Left colon (tissue), 2 donors: ENCODE results near the gene JMJD8. TPM values are rescaled to one million over a fixed set of nuclear protein-coding genes. Genes with fewer than 3 reads are reported as not detected.
"Not testable (repeated sequence)": the region's sequence is repeated elsewhere in the genome, so short reads cannot be mapped to it uniquely, and the experiment has no call there.

Source experiments
- ATAC-seq: fragments of 200-7000 bp; cut with Tn5 transposase; one replicate; pipeline ENCODE4 v1.9.1; 2020; ENCODE audit warnings: mild to moderate bottlenecking, moderate library complexity
- DNase-seq, 2 donors: peaks; one replicate each; pipeline ENCODE4 v3.0.0-alpha.2; 2020
- intact Hi-C, 2 donors: fragments of 100-400 bp; cut with DNase I in 1 of 2; cut with micrococcal nuclease in 1 of 2; formaldehyde crosslinking; loops; one replicate each; pipeline versions ENCODE4 v1.11.2 to v1.14.0; 2022; cut with DNase I, micrococcal nuclease
- total RNA-seq, 2 donors: library from RNA; stranded (reverse); fragmentation: NEBNext Ultra II Directional; extraction: Animal tissue kit (Norgen Biotek cat#: 25700); gene quantifications; one replicate each; pipeline ENCODE4 v1.2.1, GENCODE V29; 2021
- donor health status: DM: no; HTN: no; CAD: no.
- donor health status: DM: yes; HTN: yes; CAD: no.

Gene JMJD8
- total RNA-seq, 2 donors from 2014 or later: 41.6 to 49.2 TPM

DNA sequence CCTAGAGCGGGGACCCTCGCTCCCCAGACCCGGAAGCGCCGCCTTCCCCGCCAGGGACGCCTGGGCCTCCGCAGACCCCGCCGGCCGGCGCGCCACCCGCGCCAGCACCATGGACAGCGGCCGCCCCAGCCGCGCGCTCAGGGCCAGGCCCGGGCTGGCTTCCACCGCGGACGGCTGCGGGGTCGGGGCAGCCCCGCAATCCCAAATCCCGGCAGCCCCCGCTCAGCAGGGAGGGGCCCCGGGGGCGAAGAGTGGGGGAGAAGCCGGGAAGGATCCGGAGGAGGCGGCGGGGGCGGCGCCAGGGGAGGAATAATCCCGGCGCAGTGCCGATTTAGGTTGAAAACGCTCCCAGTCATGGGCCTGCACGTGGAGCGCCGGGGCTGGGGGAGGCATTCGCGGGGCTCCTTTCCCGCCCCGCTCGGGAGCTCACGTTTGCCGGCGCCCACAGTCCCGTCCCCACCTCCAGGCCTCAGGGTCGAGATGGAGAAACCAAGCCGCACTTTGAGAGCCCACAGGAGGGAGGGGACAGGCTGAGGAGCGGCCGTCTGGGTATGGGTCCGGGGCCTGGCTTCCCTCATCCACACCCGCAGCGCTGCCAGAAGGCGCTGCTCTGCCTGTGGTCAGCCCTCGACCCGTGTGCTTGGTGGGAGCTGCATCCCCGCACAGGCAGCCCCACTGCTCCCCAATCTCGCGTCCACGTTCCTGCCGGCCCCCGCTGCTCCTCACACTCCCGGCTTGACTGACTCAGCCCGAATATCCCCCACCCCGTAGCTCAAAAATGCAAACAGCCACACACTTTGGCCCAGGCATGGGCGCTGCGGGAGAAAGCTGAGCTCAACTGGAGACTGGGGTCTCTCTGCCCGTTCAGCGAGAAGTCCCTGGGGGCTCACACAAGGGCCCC lies 16.8 kb upstream of the JMJD8 start:
- no peak for DNase-seq
- intact Hi-C loops: loop anchor here in 1 of 2 donors (10.0 kb wide), 1 partner anchor 54 kb away; no protein-coding TSS in a partner anchor
- ATAC-seq: peak; percentile 16

DNA sequence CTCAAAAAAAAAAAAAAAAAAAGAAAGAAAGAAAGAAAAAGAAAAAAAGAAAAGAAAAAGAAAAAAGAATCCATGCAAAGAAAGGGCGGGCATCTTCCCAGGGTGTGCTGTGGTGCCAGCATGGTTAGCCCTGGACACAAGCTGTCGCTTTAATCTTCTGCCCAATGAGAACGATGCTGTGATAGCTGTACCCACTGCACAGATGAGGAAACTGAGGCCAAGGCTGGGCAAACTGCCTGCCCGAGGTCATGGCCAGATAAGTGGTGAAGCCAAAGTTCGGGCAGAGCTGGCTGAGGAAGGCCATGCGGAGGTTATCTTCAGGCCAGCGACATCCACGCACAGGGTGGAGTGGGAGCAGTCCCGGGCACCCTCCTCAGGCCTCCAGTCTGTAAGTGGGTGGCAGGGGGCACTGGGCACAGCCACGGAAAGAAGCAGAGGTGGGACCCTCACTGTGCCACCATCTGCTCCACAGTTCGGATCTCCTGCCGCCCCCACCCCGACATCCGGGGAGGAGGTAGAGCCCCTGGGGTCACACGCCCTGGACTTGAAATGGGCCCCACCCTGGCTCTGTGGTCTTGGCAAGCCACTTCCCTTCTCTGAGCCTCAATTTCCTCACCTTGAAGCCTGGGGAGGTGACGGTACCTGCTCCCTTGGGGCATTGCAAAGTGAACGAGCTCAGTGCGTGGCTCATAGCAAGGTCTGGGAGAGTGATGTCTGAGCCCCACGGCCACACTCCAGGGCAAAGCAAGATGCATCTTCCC lies 15.0 kb upstream of the JMJD8 start:
- DNase-seq (no peak), ATAC-seq (no peak)
- intact Hi-C loops: no loop called here

DNA sequence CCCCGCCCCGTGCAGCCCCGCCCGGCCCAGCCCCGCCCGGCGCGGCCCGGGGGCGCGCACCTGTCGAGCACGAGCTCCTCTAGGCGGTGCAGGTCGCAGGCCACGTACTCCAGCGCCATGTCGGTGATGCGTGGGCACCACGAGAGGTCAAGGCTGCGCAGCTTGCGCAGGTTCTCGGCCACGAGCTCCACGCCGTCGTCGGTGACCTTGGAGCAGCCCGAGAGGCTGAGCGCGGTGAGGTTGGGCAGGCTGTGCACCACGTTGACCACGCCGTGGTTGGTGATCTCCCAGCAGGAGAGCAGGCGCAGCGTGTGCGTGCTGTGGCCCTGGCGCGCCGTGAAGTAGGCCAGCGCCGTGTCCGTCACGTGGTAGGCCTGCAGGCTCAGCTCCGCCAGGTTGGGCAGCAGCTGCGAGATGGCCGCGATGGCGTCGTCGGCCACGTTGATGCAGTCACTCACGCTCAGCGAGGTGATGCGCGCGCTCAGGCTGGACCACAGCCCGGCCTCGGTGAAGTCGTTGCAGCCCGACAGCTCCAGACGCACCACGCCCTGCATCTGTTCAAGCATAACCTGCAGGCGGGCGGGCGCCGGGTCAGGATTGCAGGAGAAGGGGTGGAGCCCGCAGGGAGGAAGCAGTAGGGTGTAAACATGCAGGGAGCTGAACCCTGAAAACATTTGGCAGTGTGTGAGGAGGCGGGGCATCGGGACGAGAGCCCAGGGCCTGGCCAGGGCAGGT lies 11.4 kb upstream of the JMJD8 start:
- peak; percentile 86 for ATAC-seq
- intact Hi-C loops: no loop called here
- DNase-seq: peak; percentile 89 to 92

DNA sequence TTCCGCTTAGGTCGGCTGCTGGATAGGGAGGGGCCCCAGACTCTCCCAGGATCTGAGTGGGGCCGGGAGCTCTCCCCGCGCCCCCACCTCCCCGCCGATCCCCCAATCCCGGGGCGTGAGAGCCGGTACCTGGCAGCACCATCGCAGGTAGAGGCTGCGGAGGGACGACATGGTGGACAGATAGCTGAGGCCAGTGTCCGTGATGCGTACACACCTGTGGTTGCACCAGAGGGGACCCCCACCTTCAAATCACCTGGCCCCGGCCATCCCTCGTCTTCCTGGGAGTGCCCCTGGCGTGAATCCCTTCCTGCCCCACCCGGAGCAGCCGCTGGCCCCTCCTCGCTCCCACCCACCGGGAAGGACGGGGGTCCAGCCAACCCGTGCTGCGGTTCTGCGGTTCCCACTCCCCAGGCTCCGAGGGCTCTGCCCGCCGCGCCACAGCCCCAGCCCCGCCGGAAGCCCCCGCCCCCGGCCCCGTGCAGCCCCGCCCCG lies 10.8 kb upstream of the JMJD8 start:
- DNase-seq: no peak
- intact Hi-C loops: no loop called here
- ATAC-seq: no peak

DNA sequence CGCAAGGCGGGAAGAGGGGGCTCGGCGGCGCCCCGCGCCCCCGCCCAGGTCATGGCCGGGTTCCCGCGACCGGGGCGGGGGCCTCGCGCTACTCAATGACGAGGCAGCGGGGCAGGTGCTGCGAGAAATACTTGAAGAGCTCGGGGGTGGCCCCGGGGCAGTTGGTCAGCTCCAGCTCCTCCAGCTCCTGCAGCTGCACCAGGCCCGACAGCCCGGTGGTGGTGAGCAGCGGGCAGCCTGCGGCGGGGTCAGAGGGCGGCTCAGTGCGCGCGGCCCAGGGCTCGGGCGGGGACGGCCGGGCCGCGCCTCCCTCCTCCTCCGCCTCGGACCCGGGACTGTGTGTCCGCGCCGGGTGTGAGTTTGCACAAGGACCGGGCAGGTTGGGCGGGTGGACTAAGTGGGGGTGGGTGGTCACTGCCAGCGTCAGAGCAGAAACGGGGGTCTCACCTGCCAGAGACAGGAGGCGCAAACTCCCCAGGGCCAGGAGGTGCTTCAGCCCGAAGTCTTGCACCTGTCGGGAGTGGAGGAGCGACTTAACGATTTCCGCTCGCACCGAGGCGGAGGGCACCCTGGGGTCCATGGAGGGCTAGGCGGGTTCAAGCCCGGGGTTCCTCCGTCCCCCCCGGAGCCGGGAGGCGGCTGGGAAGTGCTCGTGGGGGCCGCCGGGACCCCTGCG lies 10.2 kb upstream of the JMJD8 start:
- intact Hi-C loops: no loop called here
- ATAC-seq (no peak), DNase-seq (no peak)

DNA sequence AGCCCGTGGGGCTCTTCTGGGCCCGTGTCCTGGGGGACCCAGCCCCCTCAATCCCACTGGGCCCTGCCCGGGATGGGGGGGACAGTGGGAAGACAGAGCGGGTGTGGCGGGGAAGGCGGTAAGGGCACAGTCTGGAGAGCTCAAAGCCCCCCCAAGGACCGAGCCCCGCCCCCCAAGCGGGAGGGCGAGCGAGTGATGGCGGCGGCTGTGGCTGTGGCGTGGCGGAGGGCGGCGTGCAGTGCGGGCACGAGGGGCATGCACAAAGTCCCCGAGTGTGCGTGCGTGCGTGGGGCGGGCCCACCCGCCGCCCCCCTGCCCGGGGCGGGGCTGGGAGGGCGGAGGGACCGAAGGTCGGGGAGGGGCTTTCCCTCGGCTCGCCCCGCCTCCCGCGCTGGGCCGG lies 9.6 kb upstream of the JMJD8 start:
- intact Hi-C loops: no loop called here
- DNase-seq (no peak), ATAC-seq (no peak)

DNA sequence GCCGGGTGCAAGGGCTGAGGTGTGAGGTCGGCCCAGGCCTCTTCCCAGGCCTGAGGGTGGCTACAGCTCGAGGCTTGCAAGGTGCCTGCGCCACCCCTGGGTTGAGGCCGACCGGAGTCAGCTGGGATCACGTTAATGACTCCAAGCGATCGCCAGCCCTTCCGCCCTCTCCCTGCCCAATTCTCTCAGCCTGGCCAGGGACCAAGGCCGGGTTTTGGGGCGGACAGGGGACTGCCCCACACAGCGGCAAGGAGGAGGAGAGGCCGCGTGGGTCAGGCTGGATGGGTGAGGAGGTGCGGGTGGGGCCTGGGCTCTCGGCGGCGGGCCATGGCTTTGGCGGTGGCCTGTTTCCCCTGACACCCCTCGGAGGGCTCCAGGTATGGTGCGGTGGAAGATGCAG lies 9.2 kb upstream of the JMJD8 start:
- DNase-seq: no peak
- ATAC-seq: no peak
- intact Hi-C loops: no loop called here

DNA sequence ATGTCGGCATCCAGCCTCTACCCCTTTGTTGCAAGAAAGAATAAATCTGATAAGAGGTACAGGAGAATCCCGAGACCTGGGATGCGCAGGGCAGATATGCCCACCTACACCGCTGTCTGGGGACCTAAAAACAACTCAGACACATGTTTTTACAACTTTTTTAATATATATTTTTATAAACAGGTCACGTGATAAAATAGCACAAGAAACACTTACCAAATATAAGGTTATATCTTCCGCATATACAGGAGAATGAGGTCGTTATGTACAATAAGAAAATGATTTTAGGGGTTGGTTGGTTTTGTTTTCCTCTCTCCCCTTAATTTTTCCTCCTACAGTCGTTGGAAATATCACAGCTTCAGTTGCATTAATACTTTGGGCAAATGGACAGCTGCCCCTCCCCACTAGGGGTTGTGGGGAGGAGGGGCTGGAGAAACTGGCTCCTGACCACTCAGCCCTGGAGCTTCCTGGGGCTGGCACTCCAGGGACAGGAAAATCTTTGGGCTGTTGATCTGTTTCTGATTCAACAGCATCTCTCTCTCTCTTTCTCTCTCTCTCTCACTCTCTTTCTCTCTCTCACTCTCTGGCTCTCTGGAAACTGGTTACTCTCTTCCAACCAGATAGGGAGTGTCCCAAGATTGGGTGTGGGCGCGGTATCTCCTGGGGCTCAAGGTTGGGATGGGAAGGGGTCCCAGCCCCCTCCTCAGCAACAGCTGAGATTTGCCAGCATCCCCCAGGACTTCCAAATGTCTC lies 8.4 kb upstream of the JMJD8 start:
- ATAC-seq (no peak), DNase-seq (no peak)
- intact Hi-C loops: no loop called here

DNA sequence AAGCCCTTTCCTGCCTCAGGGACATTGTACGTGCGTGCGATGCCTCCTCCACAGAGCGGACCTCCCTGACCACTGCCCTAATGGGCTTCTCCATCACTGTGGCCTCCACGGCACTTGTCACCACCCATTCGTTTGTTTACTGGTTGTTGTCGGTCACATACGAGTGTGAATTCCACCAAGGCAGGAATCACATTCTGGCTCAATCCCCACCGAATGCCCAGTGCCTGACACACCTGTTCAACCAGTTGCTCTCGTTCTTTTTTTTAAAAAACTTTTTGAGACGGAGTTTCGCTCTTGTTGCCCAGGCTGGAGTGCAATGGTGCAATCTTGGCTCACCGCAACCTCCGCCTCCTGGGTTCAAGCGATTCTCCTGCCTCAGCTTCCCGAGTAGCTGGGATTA lies 7.1 kb upstream of the JMJD8 start:
- intact Hi-C loops, DNase-seq, ATAC-seq: not testable (repeated sequence)

DNA sequence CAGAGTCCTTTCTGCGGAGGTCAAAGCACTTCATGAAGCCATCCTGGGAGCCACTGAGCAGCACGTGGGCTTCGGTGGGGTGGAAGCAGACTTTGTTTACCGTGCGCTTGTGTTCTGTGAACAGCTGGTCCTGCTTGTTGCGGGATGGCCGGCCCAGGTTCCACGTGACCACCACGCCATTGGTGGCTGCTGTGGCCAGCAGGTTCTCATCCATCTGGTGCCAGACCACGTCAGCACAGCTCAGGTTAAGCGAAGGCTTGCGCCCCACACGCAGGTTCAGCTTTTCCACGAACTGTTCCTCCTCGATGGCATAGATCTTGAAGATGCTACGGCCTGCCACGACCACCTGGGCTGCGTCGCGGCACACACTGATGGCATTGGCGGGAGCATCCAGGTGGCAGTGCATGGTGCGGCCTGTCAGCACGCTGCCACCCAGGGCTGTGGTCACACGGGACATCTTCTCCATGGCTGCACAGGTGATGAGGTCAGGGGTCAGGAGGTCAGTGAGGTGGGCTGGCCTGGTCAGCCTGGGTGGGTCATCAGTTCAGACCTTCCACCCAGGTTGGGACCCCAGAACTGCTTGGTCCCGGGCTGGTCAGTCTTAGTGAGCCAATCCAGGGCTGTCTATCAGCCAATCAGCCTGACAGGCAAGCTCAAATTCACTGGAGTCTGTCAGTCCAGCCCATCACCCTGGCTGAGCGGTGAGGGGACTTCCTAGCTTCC lies 5.2 kb upstream of the JMJD8 start:
- intact Hi-C loops: no loop called here

DNA sequence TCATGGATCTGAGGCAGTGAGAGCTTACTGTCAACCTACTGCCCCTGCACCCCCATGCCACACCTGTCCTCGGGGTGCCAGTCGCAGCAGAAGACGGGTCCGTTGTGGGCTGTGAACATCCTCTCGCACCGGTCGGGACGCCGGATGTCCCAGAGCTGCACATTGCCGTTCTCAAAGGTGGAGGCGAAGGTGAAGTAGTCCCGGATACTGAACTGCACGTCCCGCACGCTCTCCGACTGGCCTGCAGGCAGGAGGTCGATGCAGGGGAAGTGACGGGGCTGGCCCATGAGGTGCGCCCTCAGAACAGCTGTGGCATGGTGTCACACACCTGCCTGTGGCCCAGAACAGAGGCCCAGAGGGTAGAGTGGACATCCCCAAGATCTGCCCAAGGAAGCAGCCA lies 3.4 kb upstream of the JMJD8 start:
- DNase-seq: no peak
- intact Hi-C loops: no loop called here
- no peak for ATAC-seq

More for the DNA sequence above, 5.2 kb upstream of the JMJD8 start:
- no peak for DNase-seq
- peak; percentile 1 for ATAC-seq

DNA sequence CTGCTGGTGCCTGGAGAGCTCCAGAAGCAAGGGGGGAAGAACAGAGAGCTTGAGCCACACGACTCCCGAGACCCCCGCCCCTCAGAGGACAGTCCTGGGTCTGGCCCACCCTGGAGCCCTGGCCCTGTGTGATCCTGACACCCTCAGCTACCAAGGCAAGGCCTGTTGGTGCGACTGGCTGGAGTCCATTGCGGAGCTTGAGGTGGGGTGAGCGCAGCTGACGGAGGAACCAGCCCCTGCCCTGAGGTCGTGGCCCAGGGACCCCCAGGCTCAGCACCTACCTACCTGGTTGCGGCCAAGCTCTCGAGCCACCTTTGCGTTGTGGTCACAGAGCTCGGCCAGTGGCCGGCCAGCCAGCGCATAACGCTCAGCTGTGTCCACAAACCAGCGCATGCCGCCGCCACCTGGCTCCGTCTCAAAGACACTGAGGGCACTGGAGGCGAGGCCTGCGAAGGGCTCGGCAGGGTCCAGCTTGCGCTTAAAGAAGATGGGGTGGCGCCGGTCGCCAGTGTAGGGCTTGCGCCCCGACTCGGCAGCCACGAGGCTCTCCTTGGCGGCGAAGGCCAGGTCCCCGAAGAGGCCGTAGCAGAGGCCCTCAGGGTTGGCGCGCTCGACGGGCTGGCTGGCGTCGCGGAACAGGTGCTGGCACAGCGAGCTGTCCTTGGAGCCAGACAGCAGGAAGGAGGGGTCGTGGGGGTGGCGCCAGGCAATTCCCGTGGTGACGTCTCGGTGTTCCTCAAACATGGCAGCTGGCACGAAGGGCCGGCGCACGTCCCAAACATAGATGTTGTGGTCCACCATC lies 2.5 kb upstream of the JMJD8 start:
- intact Hi-C loops: no loop called here
- no peak for DNase-seq
- no peak for ATAC-seq

DNA sequence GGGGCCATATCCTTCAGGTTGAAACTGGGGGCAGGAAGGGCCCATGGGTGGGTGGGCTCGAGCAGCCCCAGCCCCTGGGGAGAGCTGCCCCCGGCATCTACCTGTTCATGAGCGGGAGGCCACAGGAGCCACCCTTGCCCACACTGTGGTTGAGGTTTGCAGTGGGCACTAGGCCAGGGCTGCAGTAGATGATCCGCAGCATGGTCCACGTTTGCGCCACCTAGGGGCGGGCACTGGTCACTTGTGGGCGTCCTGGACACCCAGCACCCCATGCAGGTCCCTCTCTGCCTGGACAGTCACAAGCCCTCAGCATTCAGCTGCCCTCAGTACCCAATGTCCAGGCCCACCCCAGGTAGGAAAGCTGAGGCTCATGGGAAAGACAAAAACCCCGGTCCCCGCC lies 1.8 kb upstream of the JMJD8 start:
- DNase-seq: peak in 1 of 2 donors; percentile 72
- intact Hi-C loops: no loop called here
- ATAC-seq: peak; percentile 13

DNA sequence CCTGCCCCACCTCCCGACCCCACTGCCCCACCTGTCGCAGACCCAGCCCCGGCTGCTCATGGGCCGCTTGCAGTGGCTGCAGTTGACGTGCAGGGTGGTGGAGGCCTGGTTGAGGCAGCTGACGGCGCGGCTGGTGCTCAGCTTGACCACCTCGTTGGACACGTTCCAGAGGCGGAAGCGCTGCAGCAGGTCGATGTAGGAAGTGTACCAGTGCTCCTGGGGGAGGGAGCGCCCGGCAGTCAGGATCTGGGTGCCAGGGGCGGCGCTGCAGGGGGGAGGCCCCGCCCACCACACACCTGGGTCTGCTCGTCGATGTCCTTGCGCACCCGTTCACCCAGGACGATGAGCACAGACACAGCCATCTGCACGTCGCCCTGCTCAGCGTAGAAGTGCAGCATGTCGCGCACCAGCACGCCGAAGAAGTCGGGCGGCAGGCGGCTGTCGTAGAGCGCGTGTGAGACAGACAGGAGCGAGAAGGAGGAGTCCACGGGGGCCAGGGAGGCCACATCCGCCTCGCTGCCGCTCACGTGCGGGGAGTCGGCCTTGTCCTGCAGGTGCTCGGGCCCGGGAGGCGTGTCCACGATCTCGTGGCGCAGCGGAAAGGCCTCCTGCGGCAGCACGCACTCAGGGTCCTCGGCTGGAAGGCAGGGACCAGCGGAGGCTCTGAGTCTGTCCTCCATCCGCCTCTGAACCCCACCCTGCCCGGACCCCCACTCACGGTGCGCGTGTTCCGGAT lies 995 bp upstream of the JMJD8 start:
- ATAC-seq (no peak), DNase-seq (peak in 1 of 2 donors; percentile 46)
- intact Hi-C loops: no loop called here

DNA sequence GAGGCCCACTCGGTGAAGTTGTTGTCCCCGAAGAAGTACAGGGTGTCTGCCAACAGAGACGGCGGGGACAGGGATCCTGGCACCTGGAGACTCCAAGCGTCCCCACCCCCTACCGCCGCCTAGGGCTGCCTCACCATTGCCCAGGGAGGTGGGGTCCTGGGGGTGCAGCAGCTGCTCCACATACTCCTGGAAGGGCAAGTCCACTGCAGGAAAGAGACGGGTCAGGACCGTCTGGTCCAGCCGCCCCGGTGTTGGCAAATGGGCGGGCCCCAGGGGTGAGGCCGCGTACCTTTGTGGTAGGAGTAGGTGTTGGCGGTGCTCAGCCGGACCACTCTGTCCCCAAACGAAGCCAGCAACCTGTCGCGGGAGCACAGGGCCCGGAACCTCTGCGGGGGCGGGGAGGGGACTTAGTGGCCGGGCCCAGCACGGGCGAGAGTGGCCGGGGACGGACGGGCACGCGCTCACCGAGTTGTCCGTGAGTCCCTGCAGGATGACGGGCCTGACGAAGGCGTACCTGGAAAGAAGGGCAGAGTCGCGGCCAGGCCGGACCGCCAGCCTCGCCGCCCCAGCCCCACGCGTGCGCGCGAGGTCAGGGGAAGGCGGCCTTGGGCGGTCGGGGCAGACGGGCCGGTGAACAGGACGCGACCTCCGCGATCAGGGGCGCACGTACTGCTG lies 601 bp downstream of the JMJD8 start:
- intact Hi-C loops: no loop called here

More for the DNA sequence above, 601 bp downstream of the JMJD8 start:
- ATAC-seq (no peak), DNase-seq (no peak)
